ENCODE measurements around the gene MAPK6.

Gene MAPK6

GRCh38 chr15:52107238-52107637, 88.2 kb downstream of the MAPK6 start:
- TF ChIP-seq CTCF (IDR thresholded peaks at IDR 0.05; ENCODE audit: insufficient read depth, low read length, missing control alignments), result no peak
- ChIA-PET POLR2A (interaction anchor here (0.6 kb wide), 1 partner anchor 47 kb away, joined by 3 read pairs; no protein-coding TSS in a partner anchor), CTCF (no interaction called here)
- H3K4me3 ChIP-seq (ENCODE audit: low read depth, low read length), result no peak overlapping the region
- no peak for DNase-seq (ENCODE audit: low read depth, low spot score)

GRCh38 chr15:52109559-52110451, 90.8 kb downstream of the MAPK6 start:
- POLR2A ChIA-PET, result no interaction called here

GRCh38 chr15:52111517-52112202, 92.6 kb downstream of the MAPK6 start:
- CTCF ChIA-PET, result interaction anchor here (1.7 kb wide), 1 partner anchor 27 kb away, joined by 5 read pairs; no protein-coding TSS in a partner anchor

More at GRCh38 chr15:52109559-52110451, 90.8 kb downstream of the MAPK6 start:
- H3K4me3 ChIP-seq (ENCODE audit: low read depth, low read length), result no peak overlapping the region
- no peak for TF ChIP-seq CTCF (IDR thresholded peaks at IDR 0.05; ENCODE audit: insufficient read depth, low read length, missing control alignments)
- CTCF ChIA-PET, result interaction anchor here (1.0 kb wide), 1 partner anchor 32 kb away, joined by 3 read pairs; no protein-coding TSS in a partner anchor
- DNase-seq (ENCODE audit: low read depth, low spot score), result no peak

GRCh38 chr15:52112203-52112750, 93.3 kb downstream of the MAPK6 start:
- peak overlapping the region; percentile 46 for H3K4me3 ChIP-seq (ENCODE audit: low read depth, low read length)
- CTCF ChIA-PET, result interaction anchor here (1.5 to 1.7 kb wide), 2 partner anchors 27 to 33 kb away, joined by 3 to 5 read pairs; no protein-coding TSS in a partner anchor
- TF ChIP-seq CTCF (IDR thresholded peaks at IDR 0.05; ENCODE audit: insufficient read depth, low read length, missing control alignments), result no peak
- no peak for DNase-seq (ENCODE audit: low read depth, low spot score)
- POLR2A ChIA-PET, result no interaction called here

More at GRCh38 chr15:52111517-52112202, 92.6 kb downstream of the MAPK6 start:
- no peak overlapping the region; the same call in 1 of the 2 replicates for H3K4me3 ChIP-seq (ENCODE audit: low read depth, low read length)
- POLR2A ChIA-PET, result no interaction called here
- TF ChIP-seq CTCF (IDR thresholded peaks at IDR 0.05; ENCODE audit: insufficient read depth, low read length, missing control alignments), result no peak
- DNase-seq (ENCODE audit: low read depth, low spot score), result no peak

GRCh38 chr15:52113235-52113634, 94.2 kb downstream of the MAPK6 start:
- TF ChIP-seq CTCF (IDR thresholded peaks at IDR 0.05; ENCODE audit: insufficient read depth, low read length, missing control alignments), result no peak
- POLR2A ChIA-PET, result no interaction called here
- no peak overlapping the region for H3K4me3 ChIP-seq (ENCODE audit: low read depth, low read length)
- DNase-seq (ENCODE audit: low read depth, low spot score), result no peak
- CTCF ChIA-PET, result interaction anchor here (1.5 to 3.7 kb wide), 3 partner anchors 26 to 34 kb away, joined by 3 to 13 read pairs (median 10); no protein-coding TSS in a partner anchor

Data from AG04449 (cell line).